IPS-18c (cell line): ENCODE measurements around the gene CYP4F22.
"Not testable (repeated sequence)": the region's sequence is repeated elsewhere in the genome, so short reads cannot be mapped to it uniquely, and the experiment has no call there.

Experiments
- H3K4me3 ChIP-seq: 2 replicates; pipeline ENCODE4 v1.7.0; 2013; ENCODE audit warnings: low read depth, mild to moderate bottlenecking, low read length, moderate library complexity; ENCODE audit not compliant: insufficient read depth
- H3K9me3 ChIP-seq: one replicate; pipeline ENCODE4 v1.6.1; 2013; ENCODE audit warnings: mild to moderate bottlenecking, low read length, moderate library complexity; ENCODE audit not compliant: control insufficient read depth, insufficient read depth

CYP4F22 gene

DNA sequence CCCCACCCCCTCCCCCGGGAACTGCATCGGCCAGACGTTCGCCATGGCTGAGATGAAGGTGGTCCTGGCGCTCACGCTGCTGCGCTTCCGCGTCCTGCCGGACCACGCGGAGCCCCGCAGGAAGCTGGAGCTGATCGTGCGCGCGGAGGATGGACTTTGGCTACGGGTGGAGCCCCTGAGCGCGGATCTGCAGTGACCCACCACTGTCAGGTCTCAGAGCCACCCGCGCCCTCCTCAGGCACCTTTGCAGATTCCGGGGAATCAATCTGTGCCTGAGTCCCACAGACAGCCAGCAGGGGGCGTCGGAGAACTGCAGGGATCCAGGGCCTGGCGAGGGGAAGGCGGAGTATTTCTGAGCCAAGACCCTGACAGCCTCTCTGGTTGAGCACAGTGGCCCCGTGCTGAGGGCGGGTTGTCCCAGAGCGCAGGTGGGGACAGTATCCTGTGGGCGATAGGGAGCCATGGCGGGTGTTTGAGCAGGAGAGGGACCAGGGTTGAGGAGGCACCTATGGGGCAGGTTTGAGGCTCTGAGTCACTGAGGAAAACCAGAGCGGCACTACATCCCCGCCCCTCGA is 76.3 kb downstream of the CYP4F22 start:
- Histone ChIP-seq H3K9me3 (no peaks in the 10 kb centered on the region), H3K4me3 (peak overlapping the region; percentile 55; the same call in 1 of the 2 replicates)

GRCh38 chr19:15587663-15588062 is 79.3 kb downstream of the CYP4F22 start:
- Histone ChIP-seq H3K4me3 (no peak overlapping the region), H3K9me3 (no peaks in the 10 kb centered on the region)

DNA sequence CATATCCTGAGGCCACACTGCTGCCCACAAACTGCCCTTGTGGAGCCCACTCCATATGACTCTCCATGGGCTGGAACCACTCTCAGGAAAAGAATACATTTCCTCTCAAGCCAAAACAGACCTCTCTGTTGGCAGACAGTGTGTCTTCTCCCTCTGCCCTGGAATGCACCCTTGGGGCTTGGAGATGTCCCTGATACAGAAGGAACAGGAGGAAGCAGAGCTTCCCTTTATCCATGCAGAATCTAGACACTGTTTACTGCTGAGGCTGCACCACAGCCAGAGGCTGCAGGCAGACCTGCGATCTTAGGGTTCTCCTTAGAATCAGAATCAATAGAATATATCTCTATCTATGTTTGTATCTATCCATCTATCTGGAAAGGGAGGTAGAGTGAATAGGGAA is 79.9 kb downstream of the CYP4F22 start:
- H3K9me3 ChIP-seq, result no peaks in the 10 kb centered on the region
- no peak overlapping the region for H3K4me3 ChIP-seq

DNA sequence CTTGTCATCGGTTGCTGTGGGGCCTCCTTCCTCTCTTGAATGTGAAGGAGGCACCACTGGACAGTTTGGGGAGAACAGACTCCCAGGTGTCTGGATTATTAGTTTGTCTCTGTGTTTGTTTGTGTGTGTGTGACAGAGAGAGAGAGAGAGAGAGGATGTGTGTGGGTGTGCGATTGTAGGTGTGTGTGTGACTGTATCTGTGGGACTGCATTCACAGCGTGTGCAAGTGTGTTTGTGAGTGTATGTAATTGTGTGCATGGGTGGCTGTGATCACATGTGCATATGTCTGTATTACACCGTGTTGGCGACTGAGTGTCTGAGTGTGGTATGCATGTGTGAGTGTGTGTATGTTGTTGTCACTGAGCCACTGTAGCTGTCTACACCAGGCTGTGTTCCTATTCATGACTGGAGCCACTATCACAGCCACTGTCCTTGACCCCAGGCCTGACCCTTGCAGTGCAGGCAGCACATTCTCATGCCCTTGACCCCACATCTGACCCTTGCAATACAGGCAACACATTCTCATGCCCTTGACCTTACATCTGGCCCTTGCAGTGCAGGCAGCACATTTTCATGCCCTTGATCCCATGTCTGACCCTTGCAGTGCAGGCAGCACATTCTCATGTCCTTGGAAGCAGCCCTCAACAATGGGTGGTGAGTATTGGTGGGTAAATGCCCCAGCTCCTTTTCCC is 81.6 kb downstream of the CYP4F22 start:
- no peak overlapping the region; the same call in 1 of the 2 replicates for H3K4me3 ChIP-seq
- no peaks in the 10 kb centered on the region for H3K9me3 ChIP-seq

DNA sequence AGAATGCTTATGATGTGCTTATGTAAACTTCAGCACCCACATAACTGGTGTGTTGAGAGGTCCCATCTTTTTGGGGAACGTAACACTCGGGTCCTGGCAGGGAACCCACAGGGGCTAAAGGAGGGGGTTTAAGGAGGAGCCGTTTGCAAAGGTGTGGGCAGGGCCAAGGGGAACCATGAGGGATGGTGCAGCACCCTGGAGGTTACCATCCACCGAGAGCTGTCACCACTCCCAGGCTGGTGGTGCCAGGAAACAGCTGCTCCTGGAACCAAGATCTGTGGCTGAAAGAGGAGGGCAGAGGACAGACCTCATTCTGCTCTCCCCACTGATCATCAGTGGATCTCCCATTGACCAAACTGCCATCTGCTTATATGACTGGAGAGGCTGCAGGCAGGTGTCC is 83.5 kb downstream of the CYP4F22 start:
- no peak overlapping the region; the same call in 1 of the 2 replicates for H3K4me3 ChIP-seq
- H3K9me3 ChIP-seq, result no peaks in the 10 kb centered on the region

DNA sequence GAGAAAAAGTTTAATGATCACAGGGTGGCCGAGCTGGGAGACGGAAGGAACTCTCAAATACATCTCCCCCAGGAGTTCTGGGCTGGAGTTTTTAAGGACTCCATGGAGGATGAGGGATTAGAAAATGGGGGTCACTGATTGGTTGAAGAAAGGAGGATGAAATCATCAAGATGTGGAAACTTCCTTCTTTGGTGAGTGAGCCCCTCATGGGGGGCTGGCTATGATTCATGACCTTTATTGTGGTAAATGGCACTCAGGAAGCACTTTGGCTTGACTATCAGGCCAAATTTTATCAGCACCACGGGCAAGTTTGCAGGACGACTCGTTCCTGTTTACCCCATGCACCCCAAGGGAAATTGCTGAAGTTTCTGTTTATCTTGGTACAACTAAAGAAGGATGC is 84.2 kb downstream of the CYP4F22 start:
- not testable (repeated sequence) for H3K9me3 ChIP-seq, H3K4me3 ChIP-seq

DNA sequence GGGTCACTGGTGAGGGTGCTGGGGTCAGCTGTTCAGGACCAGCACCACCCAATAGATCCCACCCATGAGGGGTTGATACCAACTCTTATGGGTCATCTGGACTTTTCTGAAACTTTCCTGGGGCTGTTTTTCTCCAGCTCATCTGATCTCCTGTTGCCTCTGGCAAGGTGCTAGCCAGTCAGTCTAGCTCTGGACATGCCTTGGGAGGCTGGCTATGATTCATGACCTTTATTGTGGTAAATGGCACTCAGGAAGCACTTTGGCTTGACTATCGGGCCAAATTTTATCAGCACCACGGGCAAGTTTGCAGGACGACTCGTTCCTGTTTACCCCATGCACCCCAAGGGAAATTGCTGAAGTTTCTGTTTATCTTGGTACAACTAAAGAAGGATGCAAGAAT is 85.4 kb downstream of the CYP4F22 start:
- not testable (repeated sequence) for H3K9me3 ChIP-seq, H3K4me3 ChIP-seq

DNA sequence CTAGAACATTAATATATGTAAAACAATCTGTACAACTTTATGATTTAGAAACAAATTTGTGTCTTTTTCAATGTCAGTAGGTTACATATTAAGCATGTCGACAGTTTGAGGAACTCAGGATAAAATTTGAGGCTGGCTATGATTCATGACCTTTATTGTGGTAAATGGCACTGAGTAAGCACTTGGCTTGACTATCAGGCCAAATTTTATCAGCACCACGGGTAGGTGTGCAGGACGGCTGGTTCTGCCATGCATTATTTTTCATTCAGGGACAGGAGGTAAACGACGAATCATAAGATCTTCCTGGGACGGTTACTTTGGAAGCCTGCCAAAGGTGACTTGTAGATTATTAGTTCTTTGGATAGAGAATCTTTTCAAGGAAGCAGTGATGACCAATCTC is 86.7 kb downstream of the CYP4F22 start:
- Histone ChIP-seq H3K9me3 (no peaks in the 10 kb centered on the region), H3K4me3 (no peak overlapping the region)
